SK-N-SH (cell line): Measurements from ENCODE around the gene ANKRD34A. TPM values are rescaled to one million over a fixed set of nuclear protein-coding genes. Genes with fewer than 3 reads are reported as not detected.

Experiments
- CTCF ChIA-PET: fragments of 300-600, 350-600 bp; formaldehyde crosslinking; extraction: SDS; loops from one replicate; lab custom pipeline; 2021; lab: Yijun Ruan, JAX
- POLR2A ChIA-PET: fragments of 350-600 bp; sonication (Branson Sonifier 250); formaldehyde crosslinking; extraction: SDS; loops from one replicate; lab custom pipeline; 2020; ENCODE audit warnings: antibody characterized with exemption, inconsistent platforms; lab: Yijun Ruan, JAX
- DNase-seq: peaks from one replicate; pipeline ENCODE4 v3.0.0; 2012
- H2AFZ ChIP-seq: fragments of 200-600 bp; sonication (generic); 2 replicates; pipeline ENCODE4 v1.8.1; 2016; ENCODE audit warnings: antibody characterized with exemption, mild to moderate bottlenecking, low read depth
- H3F3A ChIP-seq: fragments of 200-600 bp; sonication (generic); replicated peaks from 2 replicates; pipeline ENCODE3; 2016; ENCODE audit warnings: antibody characterized with exemption, mild to moderate bottlenecking; ENCODE audit not compliant: insufficient read depth
- H3K27ac ChIP-seq, 2 experiments: fragments of 200-500 bp in 1 of 2; fragments of 200-600 bp in 1 of 2; sonication (Bioruptor generic) in 1 of 2; sonication (generic), shearing (Covaris generic) in 1 of 2; 2 replicates each; pipeline versions ENCODE4 v1.5.1 to v1.6.1; 2014 to 2016; ENCODE audit warnings: low read depth in 2 of 2, inconsistent platforms in 1 of 2, low read length in 1 of 2, mild to moderate bottlenecking in 1 of 2, mixed read lengths in 1 of 2
- H3K27me3 ChIP-seq: fragments of 200-600 bp; sonication (generic), shearing (Covaris generic); 2 replicates; pipeline ENCODE4 v1.6.1; 2016; ENCODE audit warnings: mixed run types; ENCODE audit not compliant: insufficient read depth
- H3K36me3 ChIP-seq, 2 experiments: fragments of 200-500 bp in 1 of 2; fragments of 200-600 bp in 1 of 2; sonication (Bioruptor generic) in 1 of 2; sonication (generic) in 1 of 2; replicated peaks in 1 of 2; 2 replicates each; pipeline versions ENCODE3 to v1.5.1; 2014 to 2016; ENCODE audit warnings: low read length in 1 of 2, mild to moderate bottlenecking in 1 of 2; ENCODE audit not compliant: insufficient read depth in 2 of 2, control insufficient read depth in 1 of 2
- H3K4me1 ChIP-seq, 2 experiments: fragments of 200-500 bp in 1 of 2; fragments of 200-600 bp in 1 of 2; sonication (Bioruptor generic) in 1 of 2; sonication (generic), shearing (Covaris generic) in 1 of 2; 2 replicates each; pipeline versions ENCODE4 v1.5.1 to v1.6.1; 2014 to 2016; ENCODE audit warnings: low read depth in 1 of 2, low read length in 1 of 2, mixed run types in 1 of 2; ENCODE audit not compliant: insufficient read depth in 2 of 2, control insufficient read depth in 1 of 2
- H3K4me2 ChIP-seq: fragments of 200-600 bp; sonication (generic), shearing (Covaris generic); 2 replicates; pipeline ENCODE4 v1.6.1; 2017; ENCODE audit warnings: mixed run types
- H3K4me3 ChIP-seq, 2 experiments: fragments of 200-500 bp in 1 of 2; fragments of 200-600 bp in 1 of 2; sonication (Bioruptor generic) in 1 of 2; sonication (generic), shearing (Covaris generic) in 1 of 2; 2 replicates each; pipeline versions ENCODE4 v1.5.1 to v1.8.1; 2014 to 2016; ENCODE audit warnings: low read depth in 2 of 2, inconsistent platforms in 1 of 2, low read length in 1 of 2, mild to moderate bottlenecking in 1 of 2, mixed read lengths in 1 of 2, moderate library complexity in 1 of 2
- H3K79me2 ChIP-seq: fragments of 200-600 bp; sonication (generic); 2 replicates; pipeline ENCODE4 v1.8.1; 2017; ENCODE audit warnings: mild to moderate bottlenecking; ENCODE audit not compliant: insufficient read depth
- H3K9ac ChIP-seq: fragments of 200-600 bp; sonication (generic); 2 replicates; pipeline ENCODE4 v1.6.1; 2017; ENCODE audit warnings: mixed run types
- H3K9me2 ChIP-seq: fragments of 200-600 bp; sonication (generic); 2 replicates; pipeline ENCODE4 v1.6.1; 2017; ENCODE audit warnings: mixed run types
- H3K9me3 ChIP-seq: fragments of 200-600 bp; sonication (generic); 2 replicates; pipeline ENCODE4 v1.6.1; 2017; ENCODE audit warnings: mixed run types, mild to moderate bottlenecking, moderate library complexity
- H4K20me1 ChIP-seq: fragments of 200-600 bp; sonication (generic); 2 replicates; pipeline ENCODE4 v1.6.1; 2017; ENCODE audit warnings: mild to moderate bottlenecking, mixed run types; ENCODE audit not compliant: insufficient read depth
- CHD2 ChIP-seq: fragments of 150-350 bp; IDR thresholded peaks from 2 replicates; pipeline ENCODE4 v1.6.1; 2018; ENCODE audit warnings: low read length; ENCODE audit not compliant: partially characterized antibody
- EP300 ChIP-seq, 2 experiments: IDR thresholded peaks; 2 replicates each; pipeline versions ENCODE4 v1.4.0 to v1.6.1; 2012; ENCODE audit warnings: borderline replicate concordance in 1 of 2, low read depth in 1 of 2, low read length in 1 of 2
- FOSL2 ChIP-seq: IDR thresholded peaks from 2 replicates; pipeline ENCODE4 v1.4.0; 2012; ENCODE audit warnings: low read depth, mild to moderate bottlenecking, moderate library complexity, borderline replicate concordance
- FOXM1 ChIP-seq: IDR thresholded peaks from 2 replicates; pipeline ENCODE4 v1.4.0; 2012; ENCODE audit warnings: low read depth, mild to moderate bottlenecking
- GABPA ChIP-seq: IDR thresholded peaks from 2 replicates; pipeline ENCODE4 v1.4.0; 2012; ENCODE audit warnings: low read depth, mild to moderate bottlenecking
- JUND ChIP-seq: IDR thresholded peaks from 2 replicates; pipeline ENCODE4 v1.4.0; 2012
- MAX ChIP-seq: IDR thresholded peaks from 2 replicates; pipeline ENCODE4 v1.4.0; 2012; ENCODE audit warnings: low read depth
- MEF2A ChIP-seq: IDR thresholded peaks from 2 replicates; pipeline ENCODE4 v1.4.0; 2012; ENCODE audit warnings: low read depth, borderline replicate concordance
- MXI1 ChIP-seq: IDR thresholded peaks from 2 replicates; pipeline ENCODE4 v1.6.1; 2012; ENCODE audit warnings: mild to moderate bottlenecking, low read depth, low read length, improper control_type of control experiment
- NFIC ChIP-seq: IDR thresholded peaks from 2 replicates; pipeline ENCODE4 v1.4.0; 2012; ENCODE audit warnings: borderline replicate concordance
- NRF1 ChIP-seq: IDR thresholded peaks from 2 replicates; pipeline ENCODE4 v1.6.1; 2012; ENCODE audit warnings: low read depth, mild to moderate bottlenecking, low read length
- PBX3 ChIP-seq: IDR thresholded peaks from 2 replicates; pipeline ENCODE4; 2012
- POLR2AphosphoS5 ChIP-seq: IDR thresholded peaks from 2 replicates; pipeline ENCODE4 v1.6.1; 2012; ENCODE audit warnings: low read depth, low read length
- RAD21 ChIP-seq: IDR thresholded peaks from 2 replicates; pipeline ENCODE4 v1.6.1; 2012; ENCODE audit warnings: mild to moderate bottlenecking, low read length
- RCOR1 ChIP-seq: fragments of 150-350 bp; IDR thresholded peaks from 2 replicates; pipeline ENCODE4 v1.6.1; 2017; ENCODE audit warnings: antibody characterized with exemption, low read length
- RFX5 ChIP-seq: IDR thresholded peaks from 2 replicates; pipeline ENCODE4 v1.6.1; 2012; ENCODE audit warnings: mild to moderate bottlenecking, improper control_type of control experiment, low read length
- SMC3 ChIP-seq: IDR thresholded peaks from 2 replicates; pipeline ENCODE4 v1.6.1; 2012; ENCODE audit warnings: low read depth, low read length, improper control_type of control experiment
- TAF1 ChIP-seq: IDR thresholded peaks from 2 replicates; pipeline ENCODE4 v1.6.1; 2012; ENCODE audit warnings: low read depth, mild to moderate bottlenecking, low read length, moderate library complexity, borderline replicate concordance
- USF1 ChIP-seq: IDR thresholded peaks from 2 replicates; pipeline ENCODE4 v1.4.0; 2012; ENCODE audit warnings: low read depth, borderline replicate concordance
- YY1 ChIP-seq: IDR thresholded peaks from 2 replicates; pipeline ENCODE4 v1.4.0; 2012; ENCODE audit warnings: low read depth, mild to moderate bottlenecking
- WGBS: methylation state at CpG from one replicate; pipeline ENCODE4 v1.1.6; 2017; ENCODE audit warnings: low lambda C conversion rate; 5-methylcytosine and 5-hydroxymethylcytosine counted together
- polyA plus RNA-seq, 3 experiments: library from polyadenylated mRNA; depleted of rRNA; stranded (reverse); fragments of >200 nt; gene quantifications; 2 replicates each; pipeline ENCODE4 v1.2.3, GENCODE V29; 2012

ANKRD34A gene
- polyA plus RNA-seq, 1 of the 3 experiments (the other 2 are of a cell fraction), result 2.6 TPM

- POLR2A ChIA-PET, result interaction anchor here (1.1 kb wide), 1 partner anchor 8 kb away, joined by 3 read pairs; no protein-coding TSS in a partner anchor
Observed at GRCh38 chr1:145988773-145989172, 24.4 kb upstream of the ANKRD34A start.

GRCh38 chr1:145987926-145988325, 23.6 kb upstream of the ANKRD34A start:
- Histone ChIP-seq H3K9me2 (no peaks in the 10 kb centered on the region), H3K27ac (no peak overlapping the region), H3K4me2 (no peak overlapping the region), H3K9ac (no peak overlapping the region), H4K20me1 (peaks cover 5% of the 10 kb centered on the region), H3K27me3 (no peaks in the 10 kb centered on the region), H3K4me1 (peaks cover 8 to 23% of the 10 kb centered on the region in 2 experiments), H3K9me3 (no peaks in the 10 kb centered on the region), H3F3A (peaks cover 15% of the 10 kb centered on the region), H2AFZ (no peak overlapping the region), H3K4me3 (no peak overlapping the region), H3K79me2 (peaks cover 2% of the 10 kb centered on the region; the same call in 1 of the 2 replicates), H3K36me3 (peaks cover 8 to 9% of the 10 kb centered on the region in 2 experiments)
- DNase-seq, result no peak
- 100% methylated on average over 1 of the region's 1 CpG for WGBS
- ChIA-PET CTCF (interaction anchor here (1.2 to 10.6 kb wide), 4 partner anchors 10 to 61 kb away, joined by 3 to 99 read pairs (median 8); no protein-coding TSS in a partner anchor), POLR2A (no interaction called here)
- TF ChIP-seq TAF1 (no peak), MAX (no peak), RFX5 (no peak), RAD21 (no peak), NRF1 (no peak), CHD2 (no peak), NFIC (no peak), JUND (no peak), FOSL2 (no peak), MEF2A (no peak), SMC3 (no peak), RCOR1 (no peak)
- TF ChIP-seq, all 33 proteins: peak for 0

More at GRCh38 chr1:145988773-145989172, 24.4 kb upstream of the ANKRD34A start:
- H3K4me3 ChIP-seq, result no peak overlapping the region
- no peak overlapping the region for H3K9ac ChIP-seq
- peaks cover 23% of the 10 kb centered on the region for H3F3A ChIP-seq
- peaks cover 17 to 18% of the 10 kb centered on the region in 2 experiments for H3K36me3 ChIP-seq
- peaks cover 14% of the 10 kb centered on the region for H4K20me1 ChIP-seq
- H3K9me2 ChIP-seq, result no peaks in the 10 kb centered on the region
- CTCF ChIA-PET, result interaction anchor here (1.1 to 10.6 kb wide), 3 partner anchors 11 to 62 kb away, joined by 4 to 99 read pairs (median 6); no protein-coding TSS in a partner anchor
- H2AFZ ChIP-seq, result no peak overlapping the region
- DNase-seq, result no peak
- H3K4me2 ChIP-seq, result no peak overlapping the region
- no peak overlapping the region for H3K27ac ChIP-seq
- 94% methylated on average over 5 of the region's 5 CpGs for WGBS
- no peaks in the 10 kb centered on the region for H3K27me3 ChIP-seq
- TF ChIP-seq FOXM1 (no peak), GABPA (no peak), USF1 (no peak), MXI1 (no peak), YY1 (no peak), NRF1 (no peak), RAD21 (no peak), POLR2AphosphoS5 (no peak), EP300 (IDR thresholded peaks at IDR 0.05; ENCODE audit: borderline replicate concordance in 1 of 2, low read depth in 1 of 2, low read length in 1 of 2) (no peak), SMC3 (no peak), PBX3 (no peak)
- TF ChIP-seq, all 33 proteins: peak for 0
- Histone ChIP-seq H3K9me3 (no peaks in the 10 kb centered on the region), H3K79me2 (peaks cover 10% of the 10 kb centered on the region; the same call in 1 of the 2 replicates), H3K4me1 (peaks cover 16 to 26% of the 10 kb centered on the region in 2 experiments)
